Measurements from ENCODE around the gene HIPK3.

DNA sequence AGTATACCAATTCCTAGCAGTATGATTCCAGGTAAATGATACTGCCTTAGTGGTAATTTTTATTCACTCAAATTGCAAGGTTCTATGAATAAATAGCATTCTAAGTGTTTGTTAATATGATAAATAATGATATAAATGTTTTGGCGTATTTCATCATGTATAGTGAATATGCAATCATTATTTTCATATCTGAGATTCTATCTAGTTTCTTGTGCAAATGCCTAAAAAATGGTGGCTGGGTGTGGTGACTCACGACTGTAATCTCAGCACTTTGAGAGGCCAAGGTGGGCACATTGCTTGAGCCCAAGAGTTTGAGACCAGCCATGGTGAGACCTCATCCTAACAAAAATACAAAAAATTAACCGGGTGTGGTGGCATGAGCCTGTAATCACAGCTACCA, 13.9 kb downstream of the HIPK3 start:
- TF ChIP-seq, protein P1, sequence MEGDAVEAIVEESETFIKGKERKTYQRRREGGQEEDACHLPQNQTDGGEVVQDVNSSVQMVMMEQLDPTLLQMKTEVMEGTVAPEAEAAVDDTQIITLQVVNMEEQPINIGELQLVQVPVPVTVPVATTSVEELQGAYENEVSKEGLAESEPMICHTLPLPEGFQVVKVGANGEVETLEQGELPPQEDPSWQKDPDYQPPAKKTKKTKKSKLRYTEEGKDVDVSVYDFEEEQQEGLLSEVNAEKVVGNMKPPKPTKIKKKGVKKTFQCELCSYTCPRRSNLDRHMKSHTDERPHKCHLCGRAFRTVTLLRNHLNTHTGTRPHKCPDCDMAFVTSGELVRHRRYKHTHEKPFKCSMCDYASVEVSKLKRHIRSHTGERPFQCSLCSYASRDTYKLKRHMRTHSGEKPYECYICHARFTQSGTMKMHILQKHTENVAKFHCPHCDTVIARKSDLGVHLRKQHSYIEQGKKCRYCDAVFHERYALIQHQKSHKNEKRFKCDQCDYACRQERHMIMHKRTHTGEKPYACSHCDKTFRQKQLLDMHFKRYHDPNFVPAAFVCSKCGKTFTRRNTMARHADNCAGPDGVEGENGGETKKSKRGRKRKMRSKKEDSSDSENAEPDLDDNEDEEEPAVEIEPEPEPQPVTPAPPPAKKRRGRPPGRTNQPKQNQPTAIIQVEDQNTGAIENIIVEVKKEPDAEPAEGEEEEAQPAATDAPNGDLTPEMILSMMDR (IDR thresholded peaks at IDR 0.05; ENCODE audit: borderline replicate concordance, extremely low read depth, low read length, poor library complexity, severe bottlenecking): no peak
- no peak for TF ChIP-seq EZH2 (IDR thresholded peaks at IDR 0.05; ENCODE audit: borderline replicate concordance, low read depth, low read length, severe bottlenecking)
